ENCODE results near the gene BCL7C. TPM values are rescaled to one million over a fixed set of nuclear protein-coding genes. Genes with fewer than 3 reads are reported as not detected.

BCL7C gene
- total and polyA plus RNA-seq, 2 of the 13 experiments (the other 11 are each of a cell fraction or from before 2014, with no cell fraction given) = 17.7 to 33.8 TPM

DNA sequence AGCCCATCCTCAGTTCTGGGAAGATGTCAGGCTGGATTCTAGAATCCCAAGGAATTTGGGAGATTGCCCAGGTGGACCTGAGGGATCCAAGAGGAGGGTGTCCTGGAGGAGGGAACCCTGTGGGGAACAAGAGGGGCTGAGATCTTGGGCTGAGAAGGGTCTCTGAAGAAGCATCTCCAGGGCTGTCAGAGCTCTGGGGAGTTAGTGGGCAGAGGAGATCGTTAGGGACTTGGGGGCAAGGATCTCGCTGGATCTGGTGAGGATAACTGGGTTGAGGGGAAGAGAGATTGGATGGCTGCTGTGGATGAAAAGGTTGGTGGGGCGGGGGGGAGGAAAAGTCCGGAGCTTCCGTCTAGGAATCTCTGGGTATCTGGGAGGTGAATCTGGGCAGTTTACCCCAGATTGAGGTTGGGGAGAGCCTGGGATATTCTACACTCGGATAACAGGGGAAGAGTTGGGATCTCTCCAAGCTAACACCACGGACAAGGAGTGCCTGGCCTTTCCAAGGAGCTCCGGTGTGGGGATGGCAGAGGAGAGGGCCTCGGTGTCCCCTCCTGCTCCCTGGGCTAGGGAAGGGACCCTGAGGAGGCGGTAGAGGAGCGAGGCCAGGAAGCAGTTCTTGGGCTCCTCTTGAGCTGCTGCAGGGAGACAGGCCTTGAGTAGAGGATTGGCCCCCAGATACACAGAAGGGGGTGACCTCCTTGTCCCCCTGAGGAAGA is 31.2 kb upstream of the BCL7C start (continued):
- TF ChIP-seq, protein P1, sequence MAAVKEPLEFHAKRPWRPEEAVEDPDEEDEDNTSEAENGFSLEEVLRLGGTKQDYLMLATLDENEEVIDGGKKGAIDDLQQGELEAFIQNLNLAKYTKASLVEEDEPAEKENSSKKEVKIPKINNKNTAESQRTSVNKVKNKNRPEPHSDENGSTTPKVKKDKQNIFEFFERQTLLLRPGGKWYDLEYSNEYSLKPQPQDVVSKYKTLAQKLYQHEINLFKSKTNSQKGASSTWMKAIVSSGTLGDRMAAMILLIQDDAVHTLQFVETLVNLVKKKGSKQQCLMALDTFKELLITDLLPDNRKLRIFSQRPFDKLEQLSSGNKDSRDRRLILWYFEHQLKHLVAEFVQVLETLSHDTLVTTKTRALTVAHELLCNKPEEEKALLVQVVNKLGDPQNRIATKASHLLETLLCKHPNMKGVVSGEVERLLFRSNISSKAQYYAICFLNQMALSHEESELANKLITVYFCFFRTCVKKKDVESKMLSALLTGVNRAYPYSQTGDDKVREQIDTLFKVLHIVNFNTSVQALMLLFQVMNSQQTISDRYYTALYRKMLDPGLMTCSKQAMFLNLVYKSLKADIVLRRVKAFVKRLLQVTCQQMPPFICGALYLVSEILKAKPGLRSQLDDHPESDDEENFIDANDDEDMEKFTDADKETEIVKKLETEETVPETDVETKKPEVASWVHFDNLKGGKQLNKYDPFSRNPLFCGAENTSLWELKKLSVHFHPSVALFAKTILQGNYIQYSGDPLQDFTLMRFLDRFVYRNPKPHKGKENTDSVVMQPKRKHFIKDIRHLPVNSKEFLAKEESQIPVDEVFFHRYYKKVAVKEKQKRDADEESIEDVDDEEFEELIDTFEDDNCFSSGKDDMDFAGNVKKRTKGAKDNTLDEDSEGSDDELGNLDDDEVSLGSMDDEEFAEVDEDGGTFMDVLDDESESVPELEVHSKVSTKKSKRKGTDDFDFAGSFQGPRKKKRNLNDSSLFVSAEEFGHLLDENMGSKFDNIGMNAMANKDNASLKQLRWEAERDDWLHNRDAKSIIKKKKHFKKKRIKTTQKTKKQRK (IDR thresholded peaks at IDR 0.05; ENCODE audit: low read length) = no peak

DNA sequence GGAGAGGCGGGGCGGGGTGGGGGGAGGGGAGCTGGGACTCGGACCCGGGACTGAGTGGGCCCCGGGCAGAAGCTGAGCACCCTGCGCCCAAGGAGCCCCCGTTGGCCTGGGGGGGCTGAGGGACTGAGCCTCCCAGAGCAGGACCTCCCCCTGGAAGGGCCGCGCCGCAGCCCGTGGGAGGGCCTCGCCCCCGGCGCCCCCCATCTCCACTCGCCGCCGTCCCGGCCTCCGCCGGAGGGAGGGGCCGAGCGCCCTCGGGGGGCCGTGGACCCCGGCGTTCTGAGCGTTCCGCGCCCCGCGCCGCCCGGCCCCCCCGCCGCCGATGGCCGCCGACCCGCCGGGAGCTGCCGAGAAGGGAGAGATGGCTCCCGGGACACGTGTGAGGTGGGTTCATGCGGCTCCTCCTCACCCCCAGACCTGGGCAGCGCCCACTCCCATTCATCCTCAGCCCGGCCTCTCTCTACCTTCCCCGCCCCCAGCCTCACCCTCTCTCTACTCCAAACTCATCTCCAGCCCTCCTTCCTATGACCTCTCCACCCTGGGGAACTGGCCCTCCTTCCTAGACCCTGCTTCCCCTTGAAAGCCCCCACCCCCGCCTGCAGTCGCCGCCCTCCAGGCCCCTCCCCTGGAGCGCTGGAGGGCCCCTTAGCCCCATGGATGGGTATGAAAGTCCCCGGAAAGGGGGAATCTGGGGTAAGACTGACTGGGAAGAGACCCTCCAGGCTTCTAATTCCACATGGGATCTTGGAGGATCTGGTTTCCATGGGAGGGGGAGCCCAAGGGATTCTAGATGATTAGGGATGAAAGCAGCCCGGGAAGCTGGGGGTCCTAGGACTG is 30.4 kb upstream of the BCL7C start:
- DNase-seq (ENCODE audit: low spot score) (no peak), FAIRE-seq (no peak), ATAC-seq (no peak)
- no peaks in the 10 kb centered on the region; the same call in 1 of the 2 replicates for H4K20me1 ChIP-seq (ENCODE audit: insufficient read depth, low read length)
- WGBS (ENCODE audit: low lambda C conversion rate) = 20% methylated on average over 25 of the region's 53 CpGs
- no peaks in the 10 kb centered on the region for H3K9me3 ChIP-seq (ENCODE audit: low read length)
- CTCF ChIA-PET (ENCODE audit: low intra/inter-chr PET ratio, low total read pairs) = no interaction called here
- no TSS peak for BruUV-seq (replicated peaks)
- no peaks in the 10 kb centered on the region; a peak in 1 of 5 replicates for H3K27me3 ChIP-seq (ENCODE audit: control insufficient read depth in 1 of 2, insufficient read depth in 2 of 2, low read length in 2 of 2)
- H3K4me3 ChIP-seq (replicated peaks in 1 of 3; ENCODE audit: insufficient read depth in 1 of 3, low read depth in 2 of 3, low read length in 3 of 3) = peak overlapping the region; percentile 65 to 75 (median 68); a peak in 5 of 6 replicates
- intact Hi-C loops (cut with micrococcal nuclease; ENCODE audit: unreplicated experiment) = loop anchor here (10.0 kb wide), 1 partner anchor 229 kb away; the partner anchor contains the start of gene SRCAP
- H3K4me1 ChIP-seq (ENCODE audit: insufficient read depth, low read length) = peaks cover 19% of the 10 kb centered on the region
- POLR2A ChIA-PET = interaction anchor here (0.6 to 1.5 kb wide), 13 partner anchors 8 to 216 kb away, joined by 3 to 7 read pairs (median 3); partner anchors contain the start of genes CTF1, ORAI3 and PHKG2
- in situ Hi-C loops (cut with HindIII; ENCODE audit: extremely low pct_ligation_motif_present, low pct_unique_long_range_greater_than_20kb) = loop anchor here (5.0 kb wide), 1 partner anchor 82 kb away; no protein-coding TSS in a partner anchor
- H3K36me3 ChIP-seq (replicated peaks in 1 of 2; ENCODE audit: control insufficient read depth in 1 of 2, insufficient read depth in 2 of 2, low read length in 2 of 2) = peaks cover 1 to 9% of the 10 kb centered on the region in 2 experiments; a peak in 2 of 5 replicates
- H2AFZ ChIP-seq (ENCODE audit: low read length) = no peak overlapping the region
- no peaks in the 10 kb centered on the region for H3K79me2 ChIP-seq (ENCODE audit: insufficient read depth, low read length)
- H3K27ac ChIP-seq (ENCODE audit: extremely low read length, insufficient read depth, low read length) = no peak overlapping the region
- peak overlapping the region; percentile 63 for H3K4me2 ChIP-seq (ENCODE audit: low read depth, low read length)
- H3K9ac ChIP-seq (ENCODE audit: insufficient read depth, low read depth, low read length) = peak overlapping the region; percentile 67
- TF ChIP-seq ZNF749 (CRISPR knock-in tag; IDR thresholded peaks at IDR 0.05; ENCODE audit: borderline replicate concordance) = 0 out of 2 replicates have a peak, but pooled peaks have one; percentile 31
- no peak for TF ChIP-seq ZNF33A (CRISPR knock-in tag; IDR thresholded peaks at IDR 0.05; ENCODE audit: borderline replicate concordance)
- TF ChIP-seq, protein P2, sequence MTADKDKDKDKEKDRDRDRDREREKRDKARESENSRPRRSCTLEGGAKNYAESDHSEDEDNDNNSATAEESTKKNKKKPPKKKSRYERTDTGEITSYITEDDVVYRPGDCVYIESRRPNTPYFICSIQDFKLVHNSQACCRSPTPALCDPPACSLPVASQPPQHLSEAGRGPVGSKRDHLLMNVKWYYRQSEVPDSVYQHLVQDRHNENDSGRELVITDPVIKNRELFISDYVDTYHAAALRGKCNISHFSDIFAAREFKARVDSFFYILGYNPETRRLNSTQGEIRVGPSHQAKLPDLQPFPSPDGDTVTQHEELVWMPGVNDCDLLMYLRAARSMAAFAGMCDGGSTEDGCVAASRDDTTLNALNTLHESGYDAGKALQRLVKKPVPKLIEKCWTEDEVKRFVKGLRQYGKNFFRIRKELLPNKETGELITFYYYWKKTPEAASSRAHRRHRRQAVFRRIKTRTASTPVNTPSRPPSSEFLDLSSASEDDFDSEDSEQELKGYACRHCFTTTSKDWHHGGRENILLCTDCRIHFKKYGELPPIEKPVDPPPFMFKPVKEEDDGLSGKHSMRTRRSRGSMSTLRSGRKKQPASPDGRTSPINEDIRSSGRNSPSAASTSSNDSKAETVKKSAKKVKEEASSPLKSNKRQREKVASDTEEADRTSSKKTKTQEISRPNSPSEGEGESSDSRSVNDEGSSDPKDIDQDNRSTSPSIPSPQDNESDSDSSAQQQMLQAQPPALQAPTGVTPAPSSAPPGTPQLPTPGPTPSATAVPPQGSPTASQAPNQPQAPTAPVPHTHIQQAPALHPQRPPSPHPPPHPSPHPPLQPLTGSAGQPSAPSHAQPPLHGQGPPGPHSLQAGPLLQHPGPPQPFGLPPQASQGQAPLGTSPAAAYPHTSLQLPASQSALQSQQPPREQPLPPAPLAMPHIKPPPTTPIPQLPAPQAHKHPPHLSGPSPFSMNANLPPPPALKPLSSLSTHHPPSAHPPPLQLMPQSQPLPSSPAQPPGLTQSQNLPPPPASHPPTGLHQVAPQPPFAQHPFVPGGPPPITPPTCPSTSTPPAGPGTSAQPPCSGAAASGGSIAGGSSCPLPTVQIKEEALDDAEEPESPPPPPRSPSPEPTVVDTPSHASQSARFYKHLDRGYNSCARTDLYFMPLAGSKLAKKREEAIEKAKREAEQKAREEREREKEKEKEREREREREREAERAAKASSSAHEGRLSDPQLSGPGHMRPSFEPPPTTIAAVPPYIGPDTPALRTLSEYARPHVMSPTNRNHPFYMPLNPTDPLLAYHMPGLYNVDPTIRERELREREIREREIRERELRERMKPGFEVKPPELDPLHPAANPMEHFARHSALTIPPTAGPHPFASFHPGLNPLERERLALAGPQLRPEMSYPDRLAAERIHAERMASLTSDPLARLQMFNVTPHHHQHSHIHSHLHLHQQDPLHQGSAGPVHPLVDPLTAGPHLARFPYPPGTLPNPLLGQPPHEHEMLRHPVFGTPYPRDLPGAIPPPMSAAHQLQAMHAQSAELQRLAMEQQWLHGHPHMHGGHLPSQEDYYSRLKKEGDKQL (CRISPR knock-in tag; IDR thresholded peaks at IDR 0.05; ENCODE audit: low read depth) = no peak
- no peak for TF ChIP-seq ZMYM2 (CRISPR knock-in tag; IDR thresholded peaks at IDR 0.05)
- peak; percentile 21 for TF ChIP-seq RBM39 (IDR thresholded peaks at IDR 0.05; ENCODE audit: low read depth, low read length, poor library complexity, severe bottlenecking)
- no peak for TF ChIP-seq ZNF225 (CRISPR knock-in tag; IDR thresholded peaks at IDR 0.05)
- no peak for TF ChIP-seq RCOR2 (CRISPR knock-in tag; IDR thresholded peaks at IDR 0.05)
- no peak for TF ChIP-seq ZNF567 (CRISPR knock-in tag; IDR thresholded peaks at IDR 0.05; ENCODE audit: borderline replicate concordance)

Data from HepG2 (cell line).